Stimulated activated CD8-positive, alpha-beta memory T cell treated with anti-CD3 and anti-CD28 coated beads, Interleukin-12 subunit alpha, Interleukin-12 subunit beta, amount 100 ng/mL, for 1 hour (primary cell): ENCODE results near the gene GALNT18.

Experiments
- DNase-seq: peaks from one replicate; pipeline ENCODE4 v3.0.0-alpha.2; 2020; ENCODE audit warnings: low read depth

Gene GALNT18

GRCh38 chr11:11565636-11566035 is 56.2 kb downstream of the GALNT18 start:
- DNase-seq, result no peak

DNA sequence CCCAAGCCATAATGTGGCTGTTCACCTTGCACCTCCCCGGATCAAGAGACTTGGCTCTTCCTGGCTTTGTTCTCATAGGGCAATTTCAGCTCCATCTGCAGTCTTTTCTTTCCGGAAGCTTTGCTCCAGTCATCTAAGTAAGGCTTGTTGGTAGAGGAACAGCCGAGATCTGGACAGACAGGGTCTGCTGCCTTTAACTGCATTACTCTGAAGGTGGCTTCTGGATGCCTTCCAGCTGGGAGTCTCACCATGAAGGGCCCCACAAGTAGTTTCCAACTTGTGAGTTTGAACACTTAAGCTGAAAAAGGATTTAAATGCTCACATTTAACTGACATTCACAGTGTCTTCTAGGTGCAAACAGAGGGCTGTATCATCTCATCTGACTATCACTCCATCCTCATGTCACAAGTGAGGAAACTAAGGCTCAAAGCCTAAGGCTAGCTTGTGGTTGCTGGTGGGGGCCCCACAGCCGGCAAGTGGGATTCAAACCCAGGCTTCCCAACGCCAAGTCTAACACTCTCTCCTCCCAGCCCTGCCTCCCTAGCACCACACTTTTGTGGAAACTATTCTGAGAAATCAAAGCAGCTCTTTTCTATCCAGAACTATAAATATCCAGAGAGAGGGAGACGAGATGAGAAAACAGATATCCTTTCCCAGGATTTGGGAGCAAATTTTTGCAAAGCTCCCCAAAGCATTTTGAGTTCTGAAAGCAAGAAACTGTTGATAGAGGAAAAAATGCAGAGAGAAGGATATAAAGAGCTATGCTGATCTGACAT is 58.4 kb downstream of the GALNT18 start:
- DNase-seq, result no peak

DNA sequence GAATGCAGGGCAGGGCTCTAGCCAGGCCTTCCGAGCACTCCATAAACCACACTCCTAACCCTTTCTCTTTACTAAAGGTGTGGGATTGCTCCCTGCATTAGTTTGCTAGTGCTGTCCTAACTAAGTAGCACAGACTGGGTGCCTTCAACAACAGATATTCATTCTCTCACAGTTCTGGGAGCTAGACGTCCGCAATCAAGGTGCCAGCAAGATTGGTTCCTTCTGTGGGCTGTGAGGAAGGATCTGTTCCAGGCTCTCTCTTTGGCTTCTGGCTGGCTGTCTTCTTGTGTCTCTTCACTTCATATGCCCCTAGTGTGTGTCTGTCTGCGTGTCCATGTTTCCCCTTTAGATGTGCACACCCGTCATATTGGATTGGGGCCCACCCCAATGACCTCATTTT is 59.8 kb downstream of the GALNT18 start:
- no peak for DNase-seq

- no peak for DNase-seq
Measured at GRCh38 chr11:11558826-11559225, 63.0 kb downstream of the GALNT18 start.

- no peak for DNase-seq
Measured at GRCh38 chr11:11558396-11558795, 63.4 kb downstream of the GALNT18 start.

DNA sequence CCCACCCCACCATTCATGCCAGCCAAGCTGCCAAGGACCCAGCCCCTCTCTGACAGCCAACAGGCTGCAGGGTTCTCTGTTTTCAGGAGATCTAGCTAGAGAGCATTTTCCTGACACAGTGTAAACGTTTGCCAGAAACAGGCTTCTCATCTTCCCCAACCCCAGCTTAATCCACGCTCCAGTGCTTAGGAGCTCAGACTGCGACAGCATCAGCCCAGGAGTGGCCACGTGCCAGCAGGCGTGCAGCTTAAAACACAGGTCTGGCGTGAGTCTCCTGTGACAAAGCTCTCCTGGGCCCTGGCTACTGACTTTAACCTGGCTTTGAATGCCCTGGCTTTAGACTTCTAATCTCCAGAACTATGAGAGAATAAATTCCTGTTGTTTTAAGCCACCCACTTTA is 66.6 kb downstream of the GALNT18 start:
- no peak for DNase-seq

- DNase-seq, result no peak
Measured at GRCh38 chr11:11553573-11553972, 68.2 kb downstream of the GALNT18 start.

- no peak for DNase-seq
Measured at GRCh38 chr11:11552529-11553087, 69.2 kb downstream of the GALNT18 start.

- DNase-seq, result no peak
Measured at GRCh38 chr11:11550534-11550933, 71.3 kb downstream of the GALNT18 start.

- no peak for DNase-seq
Measured at GRCh38 chr11:11545285-11546275, 76.2 kb downstream of the GALNT18 start.

- no peak for DNase-seq
Measured at GRCh38 chr11:11543656-11544055, 78.1 kb downstream of the GALNT18 start.

DNA sequence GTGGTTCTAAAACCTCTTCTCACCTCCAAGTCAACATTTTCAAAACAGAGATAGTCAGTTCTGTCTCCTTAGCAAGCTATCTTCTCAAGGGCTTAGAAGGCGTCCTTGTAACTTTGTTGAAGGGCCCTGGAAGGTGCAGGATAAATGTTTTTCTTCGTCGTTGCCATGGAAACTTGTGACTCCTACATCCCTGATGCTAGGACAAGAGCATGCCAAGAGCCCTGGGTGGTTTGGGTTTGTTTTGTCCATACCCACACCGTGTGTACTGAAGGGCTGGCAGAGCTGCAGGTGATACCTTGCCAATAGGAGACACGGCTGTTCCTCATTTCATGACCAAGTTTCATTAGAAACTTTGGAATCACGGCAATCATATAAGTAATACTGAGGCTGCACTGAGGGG is 81.6 kb downstream of the GALNT18 start:
- DNase-seq, result no peak

DNA sequence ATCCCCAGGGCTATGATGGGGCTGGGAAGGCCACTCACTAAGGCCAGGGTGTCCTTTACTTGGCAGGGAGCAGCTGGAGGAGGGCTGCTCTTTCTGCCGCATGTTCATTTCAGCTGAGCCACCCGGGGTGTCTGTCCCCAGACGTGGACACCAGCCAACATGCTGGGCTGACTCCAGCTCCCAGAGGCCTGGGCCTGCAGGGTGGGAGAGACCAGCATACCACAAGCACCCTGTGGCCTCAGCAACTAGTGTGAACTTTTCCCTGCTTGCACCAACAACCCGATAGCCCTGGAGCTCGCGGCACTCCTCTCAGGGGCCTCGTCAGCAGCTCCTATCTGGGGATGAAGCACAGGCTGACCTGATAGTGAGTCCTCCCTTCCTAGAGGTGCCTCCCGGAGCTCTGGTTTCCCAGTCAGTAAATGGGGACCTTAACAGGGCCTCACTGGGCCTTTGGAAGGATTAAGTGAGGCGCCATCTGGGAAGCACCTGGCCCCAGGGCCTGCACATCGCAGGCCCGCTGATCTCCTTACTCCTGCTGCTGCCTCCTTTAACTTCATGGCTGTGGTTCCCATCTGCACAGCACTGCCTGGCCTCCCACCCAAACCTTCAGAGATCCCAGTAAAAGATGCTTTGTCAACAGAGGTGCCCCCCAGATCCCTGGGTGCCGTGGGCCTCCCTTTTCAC is 83.4 kb downstream of the GALNT18 start:
- DNase-seq, result no peak

GRCh38 chr11:11537871-11538270 is 83.9 kb downstream of the GALNT18 start:
- DNase-seq, result no peak

DNA sequence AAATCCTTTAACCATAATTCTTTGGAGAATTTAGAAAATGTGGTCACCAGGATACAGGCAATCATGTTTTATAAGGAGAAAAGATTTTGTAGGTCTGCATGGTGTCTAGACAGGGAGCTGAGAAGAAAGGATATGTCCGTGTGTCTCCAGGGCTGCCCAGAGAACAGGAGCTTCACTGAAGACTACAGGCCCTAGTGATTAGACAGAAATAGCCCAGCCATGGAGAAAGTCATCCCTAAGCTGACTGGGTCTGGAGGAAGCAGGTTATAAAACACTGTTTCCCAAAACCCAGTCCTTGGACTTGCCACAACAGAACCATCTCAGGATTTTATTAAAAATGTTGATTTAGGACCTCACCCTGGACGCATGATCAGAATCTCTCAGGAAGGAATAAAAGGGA is 84.4 kb downstream of the GALNT18 start:
- no peak for DNase-seq

DNA sequence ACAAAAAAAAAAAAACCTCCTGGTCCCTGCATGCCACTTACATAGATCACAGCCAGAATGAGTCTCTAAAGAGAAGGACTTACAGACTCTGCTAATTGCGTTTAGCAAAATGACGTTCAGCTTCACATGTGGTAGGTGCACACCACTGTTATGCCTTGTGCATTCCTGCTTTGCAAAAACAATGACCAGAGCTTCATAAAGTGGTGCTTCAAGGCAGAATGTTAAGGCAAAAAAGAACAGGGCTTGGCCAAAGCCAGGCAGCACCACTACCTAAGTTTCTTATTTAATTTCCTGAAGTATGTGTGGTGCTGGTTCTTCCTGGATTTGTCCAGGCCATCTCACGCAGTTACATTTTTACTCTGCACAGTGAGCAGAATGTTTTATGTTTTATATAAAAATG is 85.2 kb downstream of the GALNT18 start:
- DNase-seq, result no peak

DNA sequence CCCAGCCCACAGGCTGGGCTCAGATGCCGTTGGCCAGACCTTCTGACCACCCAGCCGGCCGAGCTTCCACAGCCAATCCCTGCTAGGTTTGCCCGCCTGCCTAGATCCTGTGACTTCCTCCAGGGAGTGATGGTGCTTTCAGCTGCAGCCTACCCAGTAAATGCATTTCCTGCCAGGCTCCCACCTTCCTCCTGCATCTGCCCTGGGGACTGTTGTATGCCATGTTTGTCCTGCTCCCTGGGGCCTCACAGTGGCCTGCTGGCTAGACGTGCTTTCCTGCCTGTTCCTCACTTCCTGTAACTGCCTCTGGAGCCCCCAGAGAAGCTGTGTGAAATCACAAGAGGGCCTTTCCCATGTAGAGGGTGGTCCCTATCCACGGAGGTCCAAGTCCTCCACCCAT is 86.2 kb downstream of the GALNT18 start:
- no peak for DNase-seq

GRCh38 chr11:11534981-11535380 is 86.8 kb downstream of the GALNT18 start:
- DNase-seq, result no peak

GRCh38 chr11:11533751-11534150 is 88.1 kb downstream of the GALNT18 start:
- no peak for DNase-seq

GRCh38 chr11:11533057-11533456 is 88.7 kb downstream of the GALNT18 start:
- no peak for DNase-seq

- no peak for DNase-seq
Measured at GRCh38 chr11:11532574-11532973, 89.2 kb downstream of the GALNT18 start.
